A673 (cell line): ENCODE measurements around the gene THOC7.

Experiments
- EZH2 ChIP-seq: fragments of 200-600 bp; sonication (generic); IDR thresholded peaks from 2 replicates; pipeline ENCODE4 v1.6.1; 2017; ENCODE audit warnings: borderline replicate concordance, low read depth, mild to moderate bottlenecking, mixed read lengths, antibody characterized with exemption, low read length; ENCODE audit not compliant: poor library complexity, severe bottlenecking
- TF ChIP-seq, protein P1 (sequence below): fragments of 300-800, 200-600 bp; sonication (generic); conservative IDR thresholded peaks from 2 replicates; pipeline ENCODE4 v1.5.1; 2017; ENCODE audit warnings: low read depth, mild to moderate bottlenecking, antibody characterized with exemption, low read length, moderate library complexity, mixed read lengths

DNA sequence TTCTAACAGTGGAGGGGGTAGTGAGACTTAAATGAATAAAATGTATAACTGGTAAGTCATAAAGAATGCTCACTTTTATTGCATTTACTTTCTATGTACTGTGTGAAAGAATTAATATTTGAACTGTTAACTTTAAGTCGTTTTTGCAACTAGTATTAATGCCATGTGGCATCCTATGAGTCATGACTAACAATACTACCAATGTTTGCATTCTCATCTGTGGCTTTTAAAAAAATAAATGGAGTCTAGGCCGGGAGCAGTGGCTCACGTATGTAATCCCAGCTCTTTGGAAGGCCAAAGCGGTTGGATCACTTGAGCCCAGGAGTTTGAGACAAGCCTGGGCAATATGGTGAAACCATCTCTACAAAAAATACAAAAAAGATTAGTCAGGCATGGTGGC lies 39.3 kb downstream of the THOC7 start:
- TF ChIP-seq, protein P1, sequence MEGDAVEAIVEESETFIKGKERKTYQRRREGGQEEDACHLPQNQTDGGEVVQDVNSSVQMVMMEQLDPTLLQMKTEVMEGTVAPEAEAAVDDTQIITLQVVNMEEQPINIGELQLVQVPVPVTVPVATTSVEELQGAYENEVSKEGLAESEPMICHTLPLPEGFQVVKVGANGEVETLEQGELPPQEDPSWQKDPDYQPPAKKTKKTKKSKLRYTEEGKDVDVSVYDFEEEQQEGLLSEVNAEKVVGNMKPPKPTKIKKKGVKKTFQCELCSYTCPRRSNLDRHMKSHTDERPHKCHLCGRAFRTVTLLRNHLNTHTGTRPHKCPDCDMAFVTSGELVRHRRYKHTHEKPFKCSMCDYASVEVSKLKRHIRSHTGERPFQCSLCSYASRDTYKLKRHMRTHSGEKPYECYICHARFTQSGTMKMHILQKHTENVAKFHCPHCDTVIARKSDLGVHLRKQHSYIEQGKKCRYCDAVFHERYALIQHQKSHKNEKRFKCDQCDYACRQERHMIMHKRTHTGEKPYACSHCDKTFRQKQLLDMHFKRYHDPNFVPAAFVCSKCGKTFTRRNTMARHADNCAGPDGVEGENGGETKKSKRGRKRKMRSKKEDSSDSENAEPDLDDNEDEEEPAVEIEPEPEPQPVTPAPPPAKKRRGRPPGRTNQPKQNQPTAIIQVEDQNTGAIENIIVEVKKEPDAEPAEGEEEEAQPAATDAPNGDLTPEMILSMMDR, result no peak
- no peak for TF ChIP-seq EZH2
